Transverse colon (tissue), 4 donors: ENCODE data around the gene TMED6. TPM values are rescaled to one million over a fixed set of nuclear protein-coding genes. Genes with fewer than 3 reads are reported as not detected.

Experiments used
- DNase-seq: peaks from one replicate; pipeline ENCODE4 v3.0.0-alpha.2; 2019
- H3K27ac ChIP-seq, 4 donors: fragments of 200-600 bp; sonication (generic); 2 replicates each; pipeline ENCODE4 v1.5.1; 2016 to 2018; ENCODE audit warnings: inconsistent platforms in 4 of 4
- H3K27me3 ChIP-seq: fragments of 200-600 bp; sonication (generic); 2 replicates; pipeline ENCODE4 v1.5.1; 2017; ENCODE audit warnings: inconsistent platforms
- H3K36me3 ChIP-seq, 4 donors: fragments of 200-600 bp; sonication (generic); 2 replicates each; pipeline ENCODE4 v1.5.1; 2017 to 2019; ENCODE audit warnings: inconsistent platforms in 4 of 4
- H3K4me1 ChIP-seq, 4 donors: fragments of 200-600 bp; sonication (generic); 2 replicates each; pipeline ENCODE4 v1.5.1; 2017 to 2020; ENCODE audit warnings: inconsistent platforms in 4 of 4
- H3K4me3 ChIP-seq, 4 donors: fragments of 200-600 bp; sonication (generic); 1 replicate in 1 of 4; 2 replicates in 3 of 4; pipeline versions ENCODE4 v1.5.1 to v1.6.1; 2017 to 2019; ENCODE audit warnings: inconsistent platforms in 4 of 4
- H3K9me3 ChIP-seq, 2 donors: fragments of 200-600 bp; sonication (generic); 2 replicates each; pipeline ENCODE4 v1.5.1; 2017 to 2019; ENCODE audit warnings: inconsistent platforms in 2 of 2
- EP300 ChIP-seq: sonication (generic); formaldehyde crosslinking; IDR thresholded peaks from one replicate; pipeline ENCODE4 v1.6.1; 2017; ENCODE audit warnings: antibody characterized with exemption, low read depth
- POLR2A ChIP-seq: fragments of 450-650 bp; IDR thresholded peaks from one replicate; pipeline ENCODE4 v1.6.1; 2016; ENCODE audit warnings: antibody characterized with exemption, mild to moderate bottlenecking, moderate library complexity
- POLR2AphosphoS5 ChIP-seq, 3 donors: sonication (generic); formaldehyde crosslinking; IDR thresholded peaks; one replicate each; pipeline ENCODE4 v1.6.1; 2016; ENCODE audit warnings: antibody characterized with exemption in 3 of 3
- WGBS, 2 donors: methylation state at CpG; one replicate each; pipeline ENCODE4 v1.1.5; 2018; ENCODE audit warnings: low coverage in 1 of 2; 5-methylcytosine and 5-hydroxymethylcytosine counted together
- in situ Hi-C, 4 donors: fragments of 200-750 bp; cut with MboI; loops; one replicate each; pipeline versions ENCODE4 v1.15.0 to v1.15.1; 2017; ENCODE audit warnings: low sequenced_read_pairs in 3 of 4, low pct_ligation_motif_present in 1 of 4, low pct_unique_long_range_greater_than_20kb in 1 of 4
- intact Hi-C: fragments of 100-400 bp; cut with DNase I; formaldehyde crosslinking; loops from one replicate; pipeline ENCODE4 v1.15.1; 2023; ENCODE audit warnings: low total_unique reads
- total RNA-seq, 4 donors: library from RNA; depleted of rRNA; stranded (reverse); fragments of >200 nt; gene quantifications; one replicate each; pipeline ENCODE4 v1.1.0, GENCODE V29; 2016
- TF ChIP-seq, protein P1 (sequence below), 5 experiments: fragments of 200-600 bp in 3 of 5; fragments of 450-650 bp in 2 of 5; sonication (generic) in 3 of 5; IDR thresholded peaks; 1 replicate in 2 of 5; 2 replicates in 3 of 5; pipeline ENCODE4 v1.5.1; 2016 to 2017; ENCODE audit warnings: antibody characterized with exemption in 5 of 5, inconsistent platforms in 3 of 5, mild to moderate bottlenecking in 2 of 5, moderate library complexity in 1 of 5

TMED6 gene
- total RNA-seq, 4 donors from 2014 or later, result 5.7 to 6.8 TPM; not detected in 2

DNA sequence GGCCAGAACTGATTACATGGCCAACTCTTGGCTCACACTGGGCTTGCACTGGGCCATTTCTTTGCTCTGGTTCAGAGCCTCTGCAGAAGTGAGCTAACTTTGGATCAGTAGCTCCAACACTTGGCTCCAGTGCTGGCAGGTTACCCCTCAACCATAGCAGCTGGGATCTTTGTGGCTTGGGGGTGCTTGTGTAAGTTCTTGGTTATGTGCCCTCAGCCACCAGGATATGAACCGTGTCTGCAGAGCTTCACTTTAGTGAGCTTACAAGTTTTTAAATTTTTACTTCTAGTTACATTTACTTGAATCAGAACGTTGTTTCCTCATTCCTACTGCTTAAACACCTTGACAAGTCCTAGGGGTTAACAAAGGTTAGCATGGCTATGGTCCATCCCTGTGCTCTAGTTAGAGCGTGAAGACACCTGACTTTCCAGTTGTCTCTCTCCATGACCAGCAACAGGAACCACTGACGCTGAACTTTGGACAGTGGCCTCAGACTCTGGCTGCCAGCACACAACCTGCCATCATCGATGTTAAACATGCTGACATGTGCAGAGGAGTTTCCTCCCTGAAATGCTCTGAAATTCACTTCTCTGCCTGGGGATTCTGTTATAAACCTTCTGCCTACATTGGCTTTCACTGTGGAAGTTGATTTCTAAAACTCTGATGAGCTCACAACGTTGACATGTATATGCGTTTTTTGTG lies 25.3 kb downstream of the TMED6 start:
- in situ Hi-C loops (no loop called here), intact Hi-C loops (no loop called here)
- Histone ChIP-seq H3K4me3 (no peak overlapping the region), H3K27me3 (no peaks in the 10 kb centered on the region), H3K4me1 (peaks cover 15 to 57% (median 48%) of the 10 kb centered on the region in 4 donors), H3K27ac (peak overlapping the region; percentile 27 to 55 (median 38)), H3K9me3 (no peaks in the 10 kb centered on the region), H3K36me3 (peaks cover 0 to 21% (median 9%) of the 10 kb centered on the region in 4 donors)
- TF ChIP-seq EP300 (no peak), POLR2AphosphoS5 (IDR thresholded peaks at IDR 0.05) (peak in 2 of 3 donors; percentile 19 to 24)
- DNase-seq, result peak; percentile 62
- WGBS, 2 donors, result 23 to 38% methylated on average over 4 to 7 of the region's 7 CpGs

DNA sequence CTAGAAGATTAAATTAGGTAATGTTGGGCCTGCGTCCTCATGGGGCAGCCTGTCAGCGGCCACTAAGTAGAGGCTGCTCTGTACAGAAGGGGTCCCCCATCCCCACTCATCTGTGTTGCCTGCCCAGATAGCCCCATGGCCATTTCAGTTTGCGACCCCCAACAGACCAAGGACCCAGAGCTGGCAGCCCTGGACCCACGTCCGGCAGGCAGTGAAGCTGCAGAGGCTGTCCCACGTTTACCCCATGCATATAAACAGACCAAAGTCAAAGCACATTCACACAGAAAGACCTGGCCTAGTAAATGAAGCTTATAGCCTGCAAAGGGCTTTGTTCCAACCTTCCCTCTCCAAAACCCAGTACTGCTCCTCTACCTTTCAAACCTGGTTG lies 25.8 kb downstream of the TMED6 start:
- Histone ChIP-seq H3K9me3 (no peaks in the 10 kb centered on the region), H3K4me1 (peaks cover 15 to 51% (median 43%) of the 10 kb centered on the region in 4 donors), H3K27ac (peak overlapping the region; percentile 27 to 55 (median 38)), H3K27me3 (no peaks in the 10 kb centered on the region), H3K36me3 (peaks cover 0 to 26% (median 13%) of the 10 kb centered on the region in 4 donors), H3K4me3 (no peak overlapping the region)
- in situ Hi-C loops, result no loop called here
- no peak for TF ChIP-seq POLR2A
- TF ChIP-seq POLR2AphosphoS5 (IDR thresholded peaks at IDR 0.05), result no peak
- no peak for TF ChIP-seq EP300
- TF ChIP-seq, protein P1, sequence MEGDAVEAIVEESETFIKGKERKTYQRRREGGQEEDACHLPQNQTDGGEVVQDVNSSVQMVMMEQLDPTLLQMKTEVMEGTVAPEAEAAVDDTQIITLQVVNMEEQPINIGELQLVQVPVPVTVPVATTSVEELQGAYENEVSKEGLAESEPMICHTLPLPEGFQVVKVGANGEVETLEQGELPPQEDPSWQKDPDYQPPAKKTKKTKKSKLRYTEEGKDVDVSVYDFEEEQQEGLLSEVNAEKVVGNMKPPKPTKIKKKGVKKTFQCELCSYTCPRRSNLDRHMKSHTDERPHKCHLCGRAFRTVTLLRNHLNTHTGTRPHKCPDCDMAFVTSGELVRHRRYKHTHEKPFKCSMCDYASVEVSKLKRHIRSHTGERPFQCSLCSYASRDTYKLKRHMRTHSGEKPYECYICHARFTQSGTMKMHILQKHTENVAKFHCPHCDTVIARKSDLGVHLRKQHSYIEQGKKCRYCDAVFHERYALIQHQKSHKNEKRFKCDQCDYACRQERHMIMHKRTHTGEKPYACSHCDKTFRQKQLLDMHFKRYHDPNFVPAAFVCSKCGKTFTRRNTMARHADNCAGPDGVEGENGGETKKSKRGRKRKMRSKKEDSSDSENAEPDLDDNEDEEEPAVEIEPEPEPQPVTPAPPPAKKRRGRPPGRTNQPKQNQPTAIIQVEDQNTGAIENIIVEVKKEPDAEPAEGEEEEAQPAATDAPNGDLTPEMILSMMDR (IDR thresholded peaks at IDR 0.05), result no peak
- WGBS, 2 donors, result 75% methylated on average over 5 of the region's 6 CpGs; no CpG with 5 or more reads in 1 of the 2 donors
- intact Hi-C loops, result no loop called here
- no peak for DNase-seq

DNA sequence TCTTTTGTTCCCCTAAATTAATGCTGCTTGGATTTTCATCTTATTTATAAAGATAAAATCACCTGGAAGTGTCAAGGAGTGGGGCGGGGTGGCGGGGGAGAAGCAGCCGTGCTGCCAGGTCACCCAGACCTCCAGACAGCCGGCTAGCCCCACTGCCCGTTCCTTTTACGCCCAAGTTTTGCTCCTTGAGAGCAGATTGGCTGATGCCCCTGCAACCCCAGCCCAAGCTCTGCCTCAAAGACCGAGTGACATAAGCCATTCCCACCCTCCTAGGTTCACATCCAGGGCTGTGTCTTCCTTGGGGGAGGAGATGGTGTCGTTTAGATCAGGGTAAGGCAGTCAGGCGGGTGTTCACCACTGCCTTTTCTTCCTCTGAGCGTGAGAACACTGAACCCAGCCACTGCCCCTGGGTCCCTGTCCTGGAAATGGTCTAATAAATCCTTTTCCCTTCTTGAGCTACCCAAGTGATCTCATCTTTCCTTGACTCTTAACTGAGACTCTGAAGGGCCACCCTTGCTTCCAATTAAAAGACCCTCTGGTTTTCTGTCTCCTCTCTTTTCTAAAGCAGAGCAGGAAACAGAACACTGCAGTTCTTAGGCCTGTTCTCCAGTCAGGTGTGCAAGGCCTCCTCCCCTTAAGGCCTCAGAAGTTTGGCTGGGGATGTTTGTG lies 26.9 kb downstream of the TMED6 start:
- H3K27me3 ChIP-seq, result no peaks in the 10 kb centered on the region
- no peak for DNase-seq
- TF ChIP-seq, protein P1 (IDR thresholded peaks at IDR 0.05), result no peak
- TF ChIP-seq POLR2AphosphoS5 (IDR thresholded peaks at IDR 0.05), result no peak
- TF ChIP-seq EP300, result no peak
- TF ChIP-seq POLR2A, result no peak
- no peak overlapping the region for H3K4me3 ChIP-seq
- H3K27ac ChIP-seq, result no peak overlapping the region
- intact Hi-C loops (no loop called here), in situ Hi-C loops (no loop called here)
- H3K36me3 ChIP-seq, result peaks cover 0 to 37% (median 18%) of the 10 kb centered on the region in 4 donors
- peaks cover 15 to 51% (median 41%) of the 10 kb centered on the region in 4 donors for H3K4me1 ChIP-seq
- no peaks in the 10 kb centered on the region for H3K9me3 ChIP-seq
- 82% methylated on average over 10 of the region's 10 CpGs; no CpG with 5 or more reads in 1 of the 2 donors for WGBS, 2 donors

DNA sequence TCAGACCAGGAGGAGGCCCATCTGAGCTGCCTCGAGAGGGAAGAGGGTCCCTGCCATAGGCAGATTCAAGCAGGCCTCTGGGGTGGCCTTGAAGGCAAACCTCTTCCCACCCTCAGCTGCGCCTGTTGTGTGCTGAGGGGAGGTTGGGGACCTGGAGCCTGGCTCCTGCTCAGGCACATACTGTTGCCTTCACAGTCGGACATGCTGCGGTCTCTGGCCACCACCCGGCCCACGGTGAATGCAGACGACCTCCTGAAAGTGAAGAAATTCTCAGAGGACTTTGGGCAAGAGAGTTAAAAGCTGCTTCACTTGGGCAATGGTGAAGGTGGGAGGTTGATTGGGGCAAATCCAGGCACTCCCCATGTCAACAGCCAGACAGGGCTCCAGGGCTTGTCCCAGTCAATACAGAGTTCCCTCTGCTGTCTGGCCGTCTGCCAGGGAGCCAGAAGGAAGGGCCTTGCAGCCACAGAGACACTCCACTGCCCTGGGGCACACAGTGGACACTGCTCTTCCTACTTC lies 27.5 kb downstream of the TMED6 start:
- H3K36me3 ChIP-seq, result peaks cover 0 to 44% (median 24%) of the 10 kb centered on the region in 4 donors
- WGBS, 2 donors, result 76 to 80% methylated on average over 1 to 8 of the region's 8 CpGs
- H3K4me1 ChIP-seq, result peaks cover 10 to 44% (median 34%) of the 10 kb centered on the region in 4 donors
- no peak overlapping the region for H3K4me3 ChIP-seq
- intact Hi-C loops (no loop called here), in situ Hi-C loops (no loop called here)
- no peak for TF ChIP-seq POLR2A
- TF ChIP-seq, protein P1 (IDR thresholded peaks at IDR 0.05), result no peak
- no peak for TF ChIP-seq POLR2AphosphoS5 (IDR thresholded peaks at IDR 0.05)
- no peak for TF ChIP-seq EP300
- peak; percentile 65 for DNase-seq
- H3K27ac ChIP-seq, result peak overlapping the region in 1 of 4 donors; percentile 30
- no peaks in the 10 kb centered on the region for H3K9me3 ChIP-seq
- no peaks in the 10 kb centered on the region for H3K27me3 ChIP-seq
